Stimulated activated CD4-positive, alpha-beta T cell treated with anti-CD3 and anti-CD28 coated beads, Interleukin-15, amount 100 ng/mL, for 24 hours (primary cell): ENCODE data around the gene NUP214.
"Not testable (repeated sequence)": the region's sequence is repeated elsewhere in the genome, so short reads cannot be mapped to it uniquely, and the experiment has no call there.

Experiments used
- DNase-seq: peaks from one replicate; pipeline ENCODE4 v3.0.0-alpha.2; 2020

The NUP214 gene

DNA sequence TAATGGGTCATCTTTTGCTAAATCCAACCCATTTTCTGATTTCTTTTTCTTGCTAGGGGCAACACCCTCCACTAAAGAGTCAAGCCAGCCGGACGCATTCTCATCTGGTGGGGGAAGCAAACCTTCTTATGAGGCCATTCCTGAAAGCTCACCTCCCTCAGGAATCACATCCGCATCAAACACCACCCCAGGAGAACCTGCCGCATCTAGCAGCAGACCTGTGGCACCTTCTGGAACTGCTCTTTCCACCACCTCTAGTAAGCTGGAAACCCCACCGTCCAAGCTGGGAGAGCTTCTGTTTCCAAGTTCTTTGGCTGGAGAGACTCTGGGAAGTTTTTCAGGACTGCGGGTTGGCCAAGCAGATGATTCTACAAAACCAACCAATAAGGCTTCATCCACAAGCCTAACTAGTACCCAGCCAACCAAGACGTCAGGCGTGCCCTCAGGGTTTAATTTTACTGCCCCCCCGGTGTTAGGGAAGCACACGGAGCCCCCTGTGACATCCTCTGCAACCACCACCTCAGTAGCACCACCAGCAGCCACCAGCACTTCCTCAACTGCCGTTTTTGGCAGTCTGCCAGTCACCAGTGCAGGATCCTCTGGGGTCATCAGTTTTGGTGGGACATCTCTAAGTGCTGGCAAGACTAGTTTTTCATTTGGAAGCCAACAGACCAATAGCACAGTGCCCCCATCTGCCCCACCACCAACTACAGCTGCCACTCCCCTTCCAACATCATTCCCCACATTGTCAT lies 72.0 kb downstream of the NUP214 start:
- DNase-seq = no peak

DNA sequence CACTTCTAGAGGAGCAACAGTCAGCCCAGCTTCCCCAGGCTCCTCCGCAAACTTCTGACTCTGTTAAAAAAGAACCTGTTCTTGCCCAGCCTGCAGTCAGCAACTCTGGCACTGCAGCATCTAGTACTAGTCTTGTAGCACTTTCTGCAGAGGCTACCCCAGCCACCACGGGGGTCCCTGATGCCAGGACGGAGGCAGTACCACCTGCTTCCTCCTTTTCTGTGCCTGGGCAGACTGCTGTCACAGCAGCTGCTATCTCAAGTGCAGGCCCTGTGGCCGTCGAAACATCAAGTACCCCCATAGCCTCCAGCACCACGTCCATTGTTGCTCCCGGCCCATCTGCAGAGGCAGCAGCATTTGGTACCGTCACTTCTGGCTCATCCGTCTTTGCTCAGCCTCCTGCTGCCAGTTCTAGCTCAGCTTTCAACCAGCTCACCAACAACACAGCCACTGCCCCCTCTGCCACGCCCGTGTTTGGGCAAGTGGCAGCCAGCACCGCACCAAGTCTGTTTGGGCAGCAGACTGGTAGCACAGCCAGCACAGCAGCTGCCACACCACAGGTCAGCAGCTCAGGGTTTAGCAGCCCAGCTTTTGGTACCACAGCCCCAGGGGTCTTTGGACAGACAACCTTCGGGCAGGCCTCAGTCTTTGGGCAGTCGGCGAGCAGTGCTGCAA lies 72.8 kb downstream of the NUP214 start:
- DNase-seq = no peak

GRCh38 chr9:131201856-131202255 lies 76.5 kb downstream of the NUP214 start:
- no peak for DNase-seq

DNA sequence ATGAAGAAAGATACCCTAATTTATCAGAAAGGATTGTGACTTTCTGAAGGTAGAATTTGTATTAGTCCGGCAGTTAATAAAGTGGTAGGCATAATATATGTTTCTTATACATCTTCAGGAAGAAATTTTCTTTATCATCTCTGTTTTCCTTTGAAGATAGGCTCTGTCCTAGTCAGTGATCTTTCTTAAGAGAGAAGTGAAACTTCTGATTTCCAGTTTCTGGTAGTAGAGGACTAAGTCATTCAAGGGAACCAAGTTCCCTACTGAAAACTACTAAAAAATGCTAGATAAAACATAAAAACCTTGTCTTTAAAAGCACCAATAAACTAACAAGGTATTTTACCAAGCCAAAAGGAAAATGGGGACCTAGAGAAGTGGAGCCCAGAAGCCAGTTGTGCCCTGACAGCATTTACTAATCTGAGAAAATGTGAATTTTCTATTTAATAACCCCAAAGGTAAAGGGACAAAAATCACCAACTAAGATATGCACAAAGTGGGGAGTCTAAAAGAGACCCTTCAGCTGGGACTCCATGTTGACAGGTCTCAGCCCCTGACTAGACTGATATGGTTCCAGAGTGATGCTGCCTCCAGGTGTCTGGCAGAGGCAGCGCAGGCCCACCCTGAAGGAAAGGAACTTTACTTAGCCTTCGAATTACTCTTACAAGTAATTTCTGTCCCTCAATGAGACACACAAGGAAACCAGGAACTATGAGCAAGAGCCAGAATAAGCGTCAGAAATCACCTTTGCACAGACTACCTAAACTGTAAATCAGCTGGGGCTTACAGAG lies 78.2 kb downstream of the NUP214 start:
- DNase-seq = no peak

GRCh38 chr9:131204285-131204684 lies 78.9 kb downstream of the NUP214 start:
- no peak for DNase-seq

DNA sequence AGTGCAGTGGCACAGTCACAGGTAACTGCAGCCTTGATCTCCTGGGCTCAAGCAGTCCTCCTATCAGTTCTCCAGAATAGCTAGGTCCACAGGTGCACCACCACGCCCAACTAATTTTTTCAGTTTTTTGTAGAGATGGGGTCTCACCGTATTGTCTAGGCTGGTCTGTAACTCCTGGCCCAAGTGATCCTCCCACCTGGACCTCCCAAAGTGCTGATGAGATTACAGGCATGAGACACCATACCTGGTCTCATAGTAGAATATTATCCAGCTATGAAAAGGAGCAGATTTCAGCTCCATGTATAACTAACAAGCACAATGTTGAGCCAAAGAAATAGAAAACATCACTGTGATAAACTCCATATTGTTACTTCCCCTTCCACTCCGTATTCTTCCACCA lies 81.1 kb downstream of the NUP214 start:
- DNase-seq = no peak

- not testable (repeated sequence) for DNase-seq
Measured at GRCh38 chr9:131211920-131212319, 86.5 kb downstream of the NUP214 start.

DNA sequence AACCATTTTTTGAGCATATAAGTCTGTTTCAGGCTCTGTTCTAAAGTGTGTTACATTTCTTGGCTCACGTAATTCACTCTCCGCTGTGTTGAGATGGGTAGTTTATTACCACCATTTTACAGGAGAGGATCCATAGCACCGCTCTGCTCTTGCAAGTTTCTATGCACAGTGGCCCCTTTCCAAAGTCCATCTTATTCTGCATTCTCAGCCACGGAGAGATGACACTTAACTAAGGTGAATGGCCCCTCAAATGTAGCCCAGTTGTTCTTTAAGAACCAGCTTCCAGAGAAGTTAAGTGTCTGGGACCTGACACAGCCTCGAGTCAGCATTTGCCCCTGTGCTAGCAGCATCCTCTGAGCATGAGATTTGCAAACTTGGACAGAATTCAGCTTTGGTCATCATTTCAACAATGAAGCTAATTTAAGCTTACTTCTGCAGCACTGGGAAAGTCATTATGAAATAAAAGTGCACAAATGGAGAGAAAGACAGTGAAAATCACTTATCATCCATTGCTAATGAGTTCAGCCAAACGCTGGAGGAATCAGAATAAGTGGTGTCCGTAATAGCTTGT lies 89.0 kb downstream of the NUP214 start:
- no peak for DNase-seq

- no peak for DNase-seq
Measured at GRCh38 chr9:131214876-131215275, 89.5 kb downstream of the NUP214 start.

- no peak for DNase-seq
Measured at GRCh38 chr9:131216806-131217205, 91.4 kb downstream of the NUP214 start.

GRCh38 chr9:131217331-131218031 lies 92.1 kb downstream of the NUP214 start:
- no peak for DNase-seq

DNA sequence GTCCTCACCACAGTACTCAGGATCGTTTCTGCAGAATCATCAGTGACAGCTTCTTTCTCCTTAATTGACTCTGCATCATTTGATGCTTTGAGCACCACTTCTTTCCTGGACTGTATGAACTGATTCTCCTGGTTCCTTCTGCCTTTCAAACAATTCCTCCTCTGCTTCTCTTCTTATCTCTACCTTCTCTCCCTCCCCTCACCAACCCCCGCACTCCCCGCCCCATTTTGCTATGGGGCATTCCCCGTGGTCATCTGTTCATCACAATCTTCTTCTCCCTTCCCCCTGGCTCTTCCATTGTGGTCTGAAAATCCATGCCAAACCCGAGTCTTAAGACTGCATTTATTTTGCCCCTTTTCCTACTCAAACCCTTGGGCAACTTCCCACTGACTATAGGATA lies 93.0 kb downstream of the NUP214 start:
- DNase-seq = no peak

DNA sequence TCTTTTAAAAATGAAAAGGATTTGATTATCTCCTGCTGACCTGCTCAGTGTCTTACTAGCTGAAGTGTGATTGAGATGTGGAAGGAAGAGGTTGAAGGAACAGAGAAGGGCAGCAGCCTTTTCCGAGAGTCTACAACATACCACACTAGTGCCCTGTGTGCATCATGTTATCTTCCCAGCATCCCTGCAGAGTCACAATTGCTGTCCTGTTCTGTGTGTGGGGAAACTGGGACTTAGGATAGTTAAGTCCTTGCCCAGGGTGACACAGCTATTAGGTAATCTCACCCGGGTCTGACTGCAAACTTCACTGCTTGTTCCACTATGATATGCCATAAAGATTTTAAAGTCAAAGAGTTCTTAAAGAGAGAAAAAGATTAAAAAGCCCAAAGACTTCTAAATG lies 95.1 kb downstream of the NUP214 start:
- no peak for DNase-seq

- DNase-seq = no peak
Measured at GRCh38 chr9:131222460-131222859, 97.1 kb downstream of the NUP214 start.

DNA sequence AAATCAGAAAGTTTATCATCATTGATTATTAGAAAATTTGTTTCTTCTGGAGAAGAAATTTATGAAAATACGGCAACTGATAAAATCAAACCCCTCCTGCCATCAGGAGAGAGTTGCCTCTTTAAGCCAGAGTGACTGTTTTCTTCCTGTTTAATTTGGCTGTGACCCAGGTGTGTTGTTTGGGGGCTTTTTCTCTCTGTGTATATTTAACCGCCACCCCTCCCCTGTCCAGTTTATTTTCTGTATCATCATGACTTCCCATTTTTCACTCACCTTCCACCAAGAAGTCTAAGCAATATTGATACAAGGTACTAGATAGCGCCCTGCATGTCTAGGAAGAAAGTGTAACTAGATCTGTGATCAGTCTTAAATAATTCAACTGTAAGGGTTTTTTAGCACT lies 100.8 kb downstream of the NUP214 start:
- DNase-seq = no peak

GRCh38 chr9:131227112-131227958 lies 101.9 kb downstream of the NUP214 start:
- no peak for DNase-seq

DNA sequence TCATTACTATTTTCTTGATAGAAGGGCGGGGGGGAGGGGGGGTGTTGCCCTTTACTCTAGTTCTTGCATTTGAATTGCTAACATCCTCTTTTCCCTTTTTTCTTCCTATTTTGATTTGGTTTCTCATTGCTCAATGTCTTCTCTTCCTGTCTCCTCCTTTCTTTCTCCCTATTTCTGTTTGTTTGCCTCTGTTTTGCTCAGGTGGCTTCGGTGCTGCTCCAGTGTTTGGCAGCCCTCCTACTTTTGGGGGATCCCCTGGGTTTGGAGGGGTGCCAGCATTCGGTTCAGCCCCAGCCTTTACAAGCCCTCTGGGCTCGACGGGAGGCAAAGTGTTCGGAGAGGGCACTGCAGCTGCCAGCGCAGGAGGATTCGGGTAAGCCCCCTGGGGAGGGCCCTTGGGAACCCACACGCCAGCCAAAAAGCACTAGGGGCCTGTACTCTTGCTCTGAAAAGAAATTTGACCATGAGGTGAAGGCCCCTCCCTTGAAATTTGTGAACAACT lies 102.6 kb downstream of the NUP214 start:
- no peak for DNase-seq

- DNase-seq = no peak
Measured at GRCh38 chr9:131228988-131229387, 103.6 kb downstream of the NUP214 start.

DNA sequence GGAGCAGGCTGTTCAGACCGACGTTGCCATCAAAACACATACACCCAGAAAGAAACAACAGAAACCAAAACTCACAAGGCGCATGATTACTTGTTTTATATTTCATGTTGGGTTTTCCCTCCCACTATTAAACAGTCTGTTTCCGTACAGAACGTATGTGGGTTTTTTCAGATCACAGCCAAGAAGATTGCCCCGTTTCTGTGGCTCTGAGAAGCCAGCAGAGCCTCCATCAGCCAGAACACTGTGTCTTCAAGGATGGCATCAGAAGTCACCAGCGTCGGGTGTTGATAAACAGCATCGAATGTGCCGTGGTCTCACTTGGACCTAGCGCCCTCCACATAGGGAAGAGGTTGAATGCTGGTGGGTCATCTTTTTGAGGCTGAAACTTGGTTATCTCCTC lies 108.2 kb downstream of the NUP214 start:
- no peak for DNase-seq

DNA sequence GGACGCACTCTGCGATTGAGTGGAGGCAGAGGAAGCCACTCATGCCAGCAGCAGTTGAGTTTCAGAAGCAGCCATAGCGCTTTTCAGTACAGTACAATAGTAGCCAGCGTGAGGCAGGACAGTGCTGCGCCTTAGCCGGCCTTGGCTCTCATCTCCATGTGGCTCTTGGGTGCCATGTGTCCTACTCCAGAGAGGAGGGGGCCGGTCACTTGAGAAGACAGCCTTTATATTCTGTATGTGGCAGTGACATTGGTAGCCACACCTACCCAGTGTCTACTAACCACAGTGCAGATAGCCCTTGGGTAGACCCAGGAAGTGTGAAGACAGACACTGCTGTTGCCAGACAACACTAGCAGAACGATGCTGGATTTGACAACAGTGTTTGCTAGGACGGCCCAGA lies 108.6 kb downstream of the NUP214 start:
- no peak for DNase-seq

GRCh38 chr9:131234799-131235479 lies 109.6 kb downstream of the NUP214 start:
- no peak for DNase-seq
